ENCODE results near the gene SFRP4. TPM values are rescaled to one million over a fixed set of nuclear protein-coding genes. Genes with fewer than 3 reads are reported as not detected.

SFRP4 gene
- total RNA-seq, 4 donors from 2014 or later: 3.0 to 11.3 (median 6.8) TPM

DNA sequence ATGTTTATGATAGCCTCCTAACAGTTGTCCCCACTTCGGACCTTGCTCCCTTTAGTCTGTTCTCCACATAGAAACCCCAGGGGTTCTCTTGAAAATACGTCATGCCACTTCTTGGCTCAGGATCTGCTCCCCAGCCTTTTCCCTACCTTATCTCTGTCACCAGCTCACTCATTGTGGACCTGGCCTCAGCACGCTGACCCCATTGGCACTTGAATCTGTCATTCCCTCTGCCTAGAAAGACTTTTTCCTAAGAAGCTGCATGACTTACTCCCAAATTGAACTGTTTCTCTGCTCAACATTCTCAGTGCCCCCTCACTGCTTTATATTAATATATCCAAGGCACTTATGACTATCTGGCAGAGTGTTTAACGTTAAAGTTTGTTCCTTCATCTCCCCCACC is 12.3 kb upstream of the SFRP4 start:
- Histone ChIP-seq H3K4me3 (no peak overlapping the region), H3K9me3 (peaks cover 0 to 15% (median 3%) of the 10 kb centered on the region in 4 donors), H3K36me3 (no peaks in the 10 kb centered on the region), H3K4me1 (peaks cover 0 to 19% (median 8%) of the 10 kb centered on the region in 4 donors), H3K27me3 (no peaks in the 10 kb centered on the region), H3K27ac (replicated peaks in 1 of 4) (no peak overlapping the region)
- 78% methylated on average over 4 of the region's 4 CpGs for WGBS
- TF ChIP-seq CTCF (IDR thresholded peaks at IDR 0.05) (no peak), POLR2A (IDR thresholded peaks at IDR 0.05; ENCODE audit: low read depth) (no peak), POLR2AphosphoS5 (IDR thresholded peaks at IDR 0.05) (no peak), EP300 (IDR thresholded peaks at IDR 0.05) (no peak)
- no peak for DNase-seq (ENCODE audit: extremely low spot score)
- intact Hi-C loops (cut with DNase I): no loop called here

- Histone ChIP-seq H3K27me3 (no peaks in the 10 kb centered on the region), H3K9me3 (peaks cover 0 to 15% (median 3%) of the 10 kb centered on the region in 4 donors), H3K4me3 (no peak overlapping the region), H3K36me3 (no peaks in the 10 kb centered on the region), H3K27ac (replicated peaks in 1 of 4) (no peak overlapping the region), H3K4me1 (peaks cover 0 to 20% (median 14%) of the 10 kb centered on the region in 4 donors)
- intact Hi-C loops (cut with DNase I): no loop called here
- TF ChIP-seq POLR2A (IDR thresholded peaks at IDR 0.05; ENCODE audit: low read depth) (no peak), EP300 (IDR thresholded peaks at IDR 0.05) (no peak), CTCF (IDR thresholded peaks at IDR 0.05) (no peak), POLR2AphosphoS5 (IDR thresholded peaks at IDR 0.05) (no peak)
- WGBS: 78% methylated on average over 2 of the region's 2 CpGs
- DNase-seq (ENCODE audit: extremely low spot score): no peak
Measured at GRCh38 chr7:37927773-37928444, 11.3 kb upstream of the SFRP4 start.

DNA sequence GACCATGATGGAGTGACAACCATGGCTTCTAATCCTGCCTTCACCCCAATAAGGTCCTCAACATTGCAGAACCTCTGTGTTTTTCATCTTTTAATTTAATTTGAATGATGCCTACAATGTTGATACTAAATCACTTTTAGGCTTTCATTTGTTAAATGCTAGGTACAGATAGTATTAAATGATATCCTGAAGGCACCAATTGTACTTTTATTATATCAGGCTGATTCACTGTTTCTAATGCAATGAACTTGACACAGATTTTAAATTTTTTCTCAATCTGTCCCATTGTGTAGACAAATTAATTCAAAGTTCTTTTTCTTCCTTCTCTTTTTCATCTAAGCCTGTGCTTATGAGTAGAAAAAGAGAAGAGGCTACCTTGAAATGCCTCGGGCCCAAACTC is 9.0 kb upstream of the SFRP4 start:
- no peaks in the 10 kb centered on the region for H3K36me3 ChIP-seq
- 91% methylated on average over 1 of the region's 1 CpG for WGBS
- H3K9me3 ChIP-seq: peaks cover 0 to 15% (median 3%) of the 10 kb centered on the region in 4 donors
- no peak overlapping the region for H3K27ac ChIP-seq (replicated peaks in 1 of 4)
- TF ChIP-seq POLR2AphosphoS5 (IDR thresholded peaks at IDR 0.05): no peak
- TF ChIP-seq EP300 (IDR thresholded peaks at IDR 0.05): no peak
- TF ChIP-seq POLR2A (IDR thresholded peaks at IDR 0.05; ENCODE audit: low read depth): no peak
- no peak for TF ChIP-seq CTCF (IDR thresholded peaks at IDR 0.05)
- H3K4me1 ChIP-seq: peaks cover 5 to 36% (median 35%) of the 10 kb centered on the region in 4 donors
- peaks cover 0 to 7% (median 0%) of the 10 kb centered on the region in 4 donors for H3K27me3 ChIP-seq
- no peak for DNase-seq (ENCODE audit: extremely low spot score)
- H3K4me3 ChIP-seq: no peak overlapping the region
- intact Hi-C loops (cut with DNase I): no loop called here

GRCh38 chr7:37924491-37925041 is 7.9 kb upstream of the SFRP4 start:
- WGBS: 50% methylated on average over 3 of the region's 3 CpGs
- Histone ChIP-seq H3K27ac (replicated peaks in 1 of 4) (peak overlapping the region; percentile 8 to 52 (median 48)), H3K27me3 (peaks cover 0 to 11% (median 0%) of the 10 kb centered on the region in 4 donors), H3K4me3 (no peak overlapping the region), H3K36me3 (no peaks in the 10 kb centered on the region), H3K4me1 (peaks cover 9 to 45% (median 43%) of the 10 kb centered on the region in 4 donors), H3K9me3 (peaks cover 0 to 15% (median 3%) of the 10 kb centered on the region in 4 donors)
- intact Hi-C loops (cut with DNase I): no loop called here
- DNase-seq (ENCODE audit: extremely low spot score): no peak
- TF ChIP-seq CTCF (IDR thresholded peaks at IDR 0.05): no peak
- TF ChIP-seq POLR2AphosphoS5 (IDR thresholded peaks at IDR 0.05): no peak
- no peak for TF ChIP-seq POLR2A (IDR thresholded peaks at IDR 0.05; ENCODE audit: low read depth)
- TF ChIP-seq EP300 (IDR thresholded peaks at IDR 0.05): no peak
